Suprapubic skin (tissue), 4 donors: ENCODE data around the gene BTD.

Experiments used
- POLR2A ChIP-seq, 2 donors: fragments of 450-650 bp; IDR thresholded peaks; one replicate each; pipeline ENCODE4 v1.6.1; 2017; ENCODE audit warnings: antibody characterized with exemption in 2 of 2, mild to moderate bottlenecking in 2 of 2, moderate library complexity in 2 of 2
- POLR2AphosphoS5 ChIP-seq, 3 donors: sonication (generic); formaldehyde crosslinking; IDR thresholded peaks; one replicate each; pipeline ENCODE4 v1.6.1; 2017; ENCODE audit warnings: antibody characterized with exemption in 3 of 3
- TF ChIP-seq, protein P1 (sequence below), 2 donors: fragments of 200-600 bp in 1 of 2; fragments of 450-650 bp in 1 of 2; sonication (generic) in 1 of 2; IDR thresholded peaks; one replicate each; pipeline ENCODE4 v1.5.1; 2016 to 2019; ENCODE audit warnings: antibody characterized with exemption in 2 of 2, mild to moderate bottlenecking in 1 of 2, moderate library complexity in 1 of 2

DNA sequence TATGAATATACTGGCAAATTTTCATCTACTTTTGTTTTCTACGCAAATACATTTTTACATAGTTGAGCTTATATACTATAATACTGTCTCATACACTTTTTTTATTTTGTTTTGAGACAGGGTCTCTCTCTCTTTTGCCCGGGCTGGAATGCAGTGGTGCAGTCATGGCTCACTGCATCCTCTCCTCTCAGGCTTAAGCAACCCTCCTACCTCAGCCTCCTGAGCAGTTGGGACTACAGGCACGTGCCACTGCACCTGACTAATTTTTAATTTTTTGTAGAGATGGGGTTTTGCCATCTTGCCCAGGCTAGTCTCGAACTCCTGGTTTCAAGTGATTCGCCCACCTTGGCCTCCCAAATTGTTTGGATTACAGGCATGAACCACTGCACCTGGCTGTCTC is 26.1 kb upstream of the BTD start:
- TF ChIP-seq, protein P1, sequence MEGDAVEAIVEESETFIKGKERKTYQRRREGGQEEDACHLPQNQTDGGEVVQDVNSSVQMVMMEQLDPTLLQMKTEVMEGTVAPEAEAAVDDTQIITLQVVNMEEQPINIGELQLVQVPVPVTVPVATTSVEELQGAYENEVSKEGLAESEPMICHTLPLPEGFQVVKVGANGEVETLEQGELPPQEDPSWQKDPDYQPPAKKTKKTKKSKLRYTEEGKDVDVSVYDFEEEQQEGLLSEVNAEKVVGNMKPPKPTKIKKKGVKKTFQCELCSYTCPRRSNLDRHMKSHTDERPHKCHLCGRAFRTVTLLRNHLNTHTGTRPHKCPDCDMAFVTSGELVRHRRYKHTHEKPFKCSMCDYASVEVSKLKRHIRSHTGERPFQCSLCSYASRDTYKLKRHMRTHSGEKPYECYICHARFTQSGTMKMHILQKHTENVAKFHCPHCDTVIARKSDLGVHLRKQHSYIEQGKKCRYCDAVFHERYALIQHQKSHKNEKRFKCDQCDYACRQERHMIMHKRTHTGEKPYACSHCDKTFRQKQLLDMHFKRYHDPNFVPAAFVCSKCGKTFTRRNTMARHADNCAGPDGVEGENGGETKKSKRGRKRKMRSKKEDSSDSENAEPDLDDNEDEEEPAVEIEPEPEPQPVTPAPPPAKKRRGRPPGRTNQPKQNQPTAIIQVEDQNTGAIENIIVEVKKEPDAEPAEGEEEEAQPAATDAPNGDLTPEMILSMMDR (IDR thresholded peaks at IDR 0.05), result no peak
- TF ChIP-seq POLR2AphosphoS5 (IDR thresholded peaks at IDR 0.05), result no peak
- TF ChIP-seq POLR2A (IDR thresholded peaks at IDR 0.05), result no peak
